ENCODE measurements around the gene PRSS57.

PRSS57 gene

GRCh38 chr19:638906-639252 lies 56.4 kb downstream of the PRSS57 start:
- DNase-seq (ENCODE audit: low read depth in 3 of 3), result no peak
